Mesothelial cell of epicardium (in vitro differentiated cells): ENCODE data around the gene SYCP2. TPM values are rescaled to one million over a fixed set of nuclear protein-coding genes. Genes with fewer than 3 reads are reported as not detected.

Experiments used
- DNase-seq, 2 experiments: peaks; one replicate each; pipeline ENCODE4 v3.0.0; 2021; ENCODE audit warnings: low spot score in 2 of 2; ENCODE audit not compliant: unreplicated experiment in 2 of 2
- H3K27ac Mint-ChIP-seq: 2 replicates; pipeline ENCODE4 v1.8.0; 2021; ENCODE audit warnings: mixed read lengths
- H3K27me3 Mint-ChIP-seq: 2 replicates; pipeline ENCODE4 v1.8.0; 2021; ENCODE audit warnings: low read depth, mixed read lengths
- H3K36me3 Mint-ChIP-seq: 2 replicates; pipeline ENCODE4 v1.8.0; 2021; ENCODE audit warnings: mixed read lengths
- H3K4me1 Mint-ChIP-seq: 2 replicates; pipeline ENCODE4 v1.8.0; 2021; ENCODE audit warnings: mixed read lengths
- H3K4me3 Mint-ChIP-seq: 2 replicates; pipeline ENCODE4 v1.8.0; 2021; ENCODE audit warnings: mild to moderate bottlenecking, moderate library complexity, mixed read lengths
- H3K9me3 Mint-ChIP-seq: 2 replicates; pipeline ENCODE4 v1.8.0; 2021; ENCODE audit warnings: mixed read lengths
- CTCF ChIP-seq: fragments of 200-600 bp; sonication (generic); IDR thresholded peaks from one replicate; pipeline ENCODE4 v1.5.0; 2021; ENCODE audit warnings: antibody characterized with exemption; ENCODE audit not compliant: unreplicated experiment
- total RNA-seq: library from RNA; stranded (reverse); gene quantifications from 3 replicates; pipeline ENCODE4 v1.2.1, GENCODE V29; 2021

The SYCP2 gene
- total RNA-seq, 1 donor from 2014 or later = 2.3 TPM

GRCh38 chr20:59937150-59937549 lies 3.7 kb upstream of the SYCP2 start:
- H3K36me3 Mint-ChIP-seq = no peaks in the 10 kb centered on the region
- H3K9me3 Mint-ChIP-seq = no peaks in the 10 kb centered on the region
- H3K27me3 Mint-ChIP-seq = no peaks in the 10 kb centered on the region
- peaks cover 35% of the 10 kb centered on the region for H3K4me1 Mint-ChIP-seq
- no peak for TF ChIP-seq CTCF
- H3K4me3 Mint-ChIP-seq = no peak overlapping the region
- no peak for DNase-seq
- H3K27ac Mint-ChIP-seq = no peak overlapping the region

- no peak for TF ChIP-seq CTCF
- Mint-ChIP-seq H3K27ac (no peak overlapping the region), H3K27me3 (no peaks in the 10 kb centered on the region), H3K4me3 (no peak overlapping the region), H3K4me1 (peaks cover 35% of the 10 kb centered on the region), H3K9me3 (no peaks in the 10 kb centered on the region), H3K36me3 (no peaks in the 10 kb centered on the region)
- DNase-seq = no peak
Observed at GRCh38 chr20:59936409-59936808, 3.0 kb upstream of the SYCP2 start.

- H3K27ac Mint-ChIP-seq = no peak overlapping the region
- no peak overlapping the region for H3K4me3 Mint-ChIP-seq
- H3K27me3 Mint-ChIP-seq = no peaks in the 10 kb centered on the region
- peaks cover 30% of the 10 kb centered on the region for H3K4me1 Mint-ChIP-seq
- H3K36me3 Mint-ChIP-seq = no peaks in the 10 kb centered on the region
- TF ChIP-seq CTCF = no peak
- DNase-seq = no peak
- no peaks in the 10 kb centered on the region for H3K9me3 Mint-ChIP-seq
Observed at GRCh38 chr20:59935457-59936185, 2.2 kb upstream of the SYCP2 start.

GRCh38 chr20:59933849-59934585 lies 580 bp upstream of the SYCP2 start:
- peak; percentile 97 for TF ChIP-seq CTCF
- Mint-ChIP-seq H3K27ac (no peak overlapping the region), H3K36me3 (no peaks in the 10 kb centered on the region), H3K4me1 (peaks cover 34% of the 10 kb centered on the region), H3K4me3 (peak overlapping the region; percentile 71), H3K27me3 (no peaks in the 10 kb centered on the region), H3K9me3 (no peaks in the 10 kb centered on the region)
- peak; percentile 63 to 90 for DNase-seq

- Mint-ChIP-seq H3K4me1 (peaks cover 22% of the 10 kb centered on the region), H3K9me3 (no peaks in the 10 kb centered on the region), H3K36me3 (no peaks in the 10 kb centered on the region), H3K27ac (no peak overlapping the region), H3K4me3 (peak overlapping the region; percentile 53), H3K27me3 (no peaks in the 10 kb centered on the region)
- no peak for DNase-seq
- TF ChIP-seq CTCF = no peak
Observed at GRCh38 chr20:59932616-59933295, 681 bp downstream of the SYCP2 start.
